Stimulated activated CD4-positive, alpha-beta T cell treated with anti-CD3 and anti-CD28 coated beads, TNF-alpha, amount 100 ng/mL, for 48 hours (primary cell): ENCODE data around the gene CDC42EP5.
"Not testable (repeated sequence)": the region's sequence is repeated elsewhere in the genome, so short reads cannot be mapped to it uniquely, and the experiment has no call there.

Experiments used
- DNase-seq, 3 donors: peaks; one replicate each; pipeline ENCODE4 v3.0.0-alpha.2; 2020; ENCODE audit warnings: low read depth in 3 of 3

The CDC42EP5 gene

GRCh38 chr19:54448774-54449700 is 24.1 kb downstream of the CDC42EP5 start, which contains the start of gene LENG8:
Gene LENG8, plus strand, starts transcription at chr19:54449199. Its CDS starts 2,146 bp downstream, at chr19:54451345.
- peak; percentile 94 to 96 (median 94) for DNase-seq

DNA sequence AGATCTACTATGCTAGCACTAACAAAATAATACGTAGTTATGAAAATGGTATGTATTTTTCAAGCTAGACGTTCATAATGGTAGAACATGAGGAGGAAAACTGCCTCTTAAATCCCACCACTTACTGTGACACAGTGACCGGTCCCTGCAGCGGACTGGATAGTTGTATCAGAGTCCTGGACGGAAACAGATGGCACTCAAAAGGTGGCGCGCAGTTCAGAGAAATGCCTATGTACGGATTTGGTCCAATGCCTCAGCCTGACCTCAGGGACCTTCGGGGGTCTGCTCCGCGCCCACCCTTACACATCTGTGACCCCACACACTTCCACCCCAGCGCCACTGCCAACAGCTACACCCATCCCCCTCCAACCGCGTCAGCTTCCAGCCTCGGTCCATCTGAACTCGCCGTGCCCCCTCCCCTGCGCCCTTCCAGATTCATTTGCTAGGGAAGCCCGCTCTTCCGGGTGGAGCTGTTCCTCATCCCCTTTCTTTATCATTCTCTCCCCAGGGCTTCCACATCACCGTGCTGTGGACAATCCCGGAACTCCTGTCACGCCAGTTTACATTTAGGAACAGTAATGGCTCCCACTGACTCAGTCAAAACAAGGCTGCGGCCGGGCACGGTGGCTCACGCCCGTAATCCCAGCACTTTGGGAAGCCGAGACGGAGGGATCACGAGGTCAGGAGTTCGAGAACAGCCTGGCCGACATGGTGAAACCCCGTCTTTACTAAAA is 24.9 kb downstream of the CDC42EP5 start:
- peak in 2 of 3 donors; percentile 33 to 44 for DNase-seq

- not testable (repeated sequence) for DNase-seq
These were observed 26.7 kb downstream of the CDC42EP5 start for GRCh38 chr19:54446349-54446748.

DNA sequence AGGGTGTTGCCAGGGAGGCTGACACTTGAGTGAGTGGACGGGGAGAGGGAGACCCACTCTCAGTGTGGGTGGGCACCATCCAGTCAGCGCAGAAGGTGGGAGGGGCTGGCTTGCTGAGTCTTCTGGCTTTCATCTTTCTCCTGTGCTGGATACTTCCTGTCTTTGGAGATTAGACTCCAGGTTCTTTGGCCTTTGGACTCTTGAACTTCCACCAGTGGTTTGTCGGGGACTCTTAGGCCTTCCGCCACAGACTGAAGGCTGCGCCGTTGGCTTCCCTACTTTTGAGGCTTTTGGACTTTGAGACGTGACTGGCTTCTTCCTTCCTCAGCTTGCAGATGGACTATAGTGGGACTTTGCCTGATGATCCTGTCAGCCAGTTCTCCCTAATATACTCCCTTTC is 28.4 kb downstream of the CDC42EP5 start:
- no peak for DNase-seq

DNA sequence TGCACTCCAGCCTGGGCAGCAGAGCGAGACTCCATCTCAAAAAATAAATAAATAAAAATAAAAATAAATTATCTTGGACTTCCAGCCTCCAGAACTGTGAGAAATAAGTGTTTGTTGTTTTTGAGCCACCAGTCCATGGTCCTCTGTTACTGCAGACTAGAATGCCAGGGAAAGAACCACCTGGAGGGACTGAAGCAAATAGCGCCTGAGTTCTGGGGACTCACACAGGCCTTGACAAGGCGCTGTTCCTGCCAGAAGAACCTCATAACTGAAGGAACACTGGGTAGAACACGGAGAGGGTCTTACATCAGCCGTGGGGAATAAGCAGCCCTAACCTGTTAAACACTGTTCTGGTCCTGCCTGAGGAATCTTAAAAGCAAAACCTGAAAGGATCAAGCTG is 32.5 kb downstream of the CDC42EP5 start:
- DNase-seq, result no peak

DNA sequence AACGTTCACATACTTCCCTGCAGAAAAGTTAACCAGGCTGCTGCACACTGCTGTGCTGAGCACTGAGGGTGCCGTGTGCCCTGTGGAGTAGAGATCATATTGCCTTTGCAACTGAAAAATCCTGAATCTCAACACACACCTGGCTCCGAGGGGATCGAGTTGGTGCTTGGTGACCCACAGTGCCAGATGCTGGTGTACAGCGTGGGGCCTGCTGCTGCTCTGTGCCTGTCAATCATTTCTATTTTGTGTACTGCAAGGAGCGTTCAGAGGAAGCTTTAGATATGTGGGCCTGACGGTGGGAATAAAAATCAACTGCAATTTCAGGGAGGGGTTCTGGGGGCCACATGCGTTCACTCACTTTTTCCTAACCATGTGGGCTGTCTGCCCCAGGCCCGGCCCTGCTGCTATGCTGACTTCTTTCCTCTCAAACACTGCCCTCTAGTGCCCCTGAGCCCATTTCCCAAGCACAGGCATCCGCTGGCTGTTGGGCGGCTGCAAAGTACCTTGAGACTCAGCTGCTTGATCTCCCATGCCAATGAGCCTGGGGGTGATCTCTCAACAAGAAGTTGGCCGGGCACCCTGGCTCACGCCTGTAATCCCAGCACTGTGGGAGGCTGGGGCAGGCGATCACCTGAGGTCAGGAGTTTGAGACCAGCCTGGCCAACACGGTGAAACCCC is 33.8 kb downstream of the CDC42EP5 start:
- peak in 1 of 3 donors; percentile 47 for DNase-seq

GRCh38 chr19:54436628-54437252 is 36.4 kb downstream of the CDC42EP5 start:
- DNase-seq, result no peak

DNA sequence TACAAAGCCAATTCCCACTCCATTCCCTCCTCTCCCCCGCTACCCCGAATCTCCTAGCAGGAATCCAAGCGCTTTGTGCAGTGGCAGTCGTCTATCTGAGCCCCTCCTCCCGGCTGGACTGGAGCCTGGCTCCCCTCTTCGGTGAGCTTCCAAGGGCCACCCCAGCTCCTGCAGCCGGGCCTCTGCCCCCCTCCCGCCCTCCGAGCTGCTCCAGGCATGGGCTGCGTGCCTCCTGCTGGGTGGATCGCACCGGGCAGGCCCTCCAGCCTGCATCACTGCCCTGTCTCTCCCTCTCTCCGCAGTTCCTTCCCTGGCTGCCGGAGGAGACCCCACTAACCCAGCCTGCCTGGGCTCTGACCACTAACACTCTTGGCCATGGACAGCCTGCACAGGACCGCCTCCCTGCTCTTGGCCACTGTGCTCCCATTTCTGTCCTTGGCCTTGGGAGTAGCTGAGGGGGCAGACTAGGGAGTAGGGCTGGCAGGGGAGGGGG is 37.0 kb downstream of the CDC42EP5 start:
- DNase-seq, result no peak

DNA sequence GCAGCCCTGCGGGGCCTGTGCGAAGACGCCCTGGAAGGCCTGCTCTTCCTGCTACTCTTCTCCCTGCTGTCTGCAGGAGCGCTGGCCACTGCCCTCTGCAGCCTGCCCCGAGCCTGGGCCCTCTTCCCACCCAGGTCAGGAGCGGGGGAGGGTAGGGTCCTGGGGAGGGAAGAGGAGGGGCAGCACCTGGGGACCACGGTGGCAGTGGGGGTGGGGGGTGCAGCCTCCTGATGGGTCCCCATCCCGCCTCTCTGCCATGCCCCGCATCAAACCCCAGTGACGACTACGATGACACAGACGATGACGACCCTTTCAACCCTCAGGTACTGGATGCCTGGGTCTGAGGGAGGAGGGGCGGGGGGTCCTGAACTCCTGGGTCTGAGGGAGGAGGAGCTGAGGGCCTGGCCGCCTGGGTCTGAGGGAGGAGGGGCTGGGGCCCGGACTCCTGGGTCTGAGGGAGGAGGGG is 37.5 kb downstream of the CDC42EP5 start:
- no peak for DNase-seq

- DNase-seq, result no peak
These were observed 38.3 kb downstream of the CDC42EP5 start for GRCh38 chr19:54434873-54435214.

GRCh38 chr19:54434112-54434872 is 38.8 kb downstream of the CDC42EP5 start:
- DNase-seq, result no peak

DNA sequence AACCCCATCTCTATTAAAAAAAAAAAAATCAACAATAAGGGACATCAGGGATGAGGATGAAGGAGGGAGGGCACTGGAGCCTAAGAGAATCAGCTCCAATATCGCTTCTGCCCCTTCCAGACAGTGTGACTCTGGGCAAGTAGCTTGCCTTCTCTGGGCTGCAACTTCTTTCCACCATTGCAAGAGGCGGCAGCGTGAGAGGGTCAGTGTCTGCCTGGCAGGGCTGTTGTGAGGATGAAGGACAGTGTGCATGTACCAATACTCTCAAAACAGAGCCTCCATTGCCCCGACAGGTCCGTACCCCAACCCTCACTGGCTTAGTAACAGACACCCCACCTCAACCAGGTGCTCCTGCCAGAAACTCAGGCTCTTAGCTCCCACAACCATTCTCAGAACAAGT is 39.4 kb downstream of the CDC42EP5 start:
- no peak for DNase-seq

DNA sequence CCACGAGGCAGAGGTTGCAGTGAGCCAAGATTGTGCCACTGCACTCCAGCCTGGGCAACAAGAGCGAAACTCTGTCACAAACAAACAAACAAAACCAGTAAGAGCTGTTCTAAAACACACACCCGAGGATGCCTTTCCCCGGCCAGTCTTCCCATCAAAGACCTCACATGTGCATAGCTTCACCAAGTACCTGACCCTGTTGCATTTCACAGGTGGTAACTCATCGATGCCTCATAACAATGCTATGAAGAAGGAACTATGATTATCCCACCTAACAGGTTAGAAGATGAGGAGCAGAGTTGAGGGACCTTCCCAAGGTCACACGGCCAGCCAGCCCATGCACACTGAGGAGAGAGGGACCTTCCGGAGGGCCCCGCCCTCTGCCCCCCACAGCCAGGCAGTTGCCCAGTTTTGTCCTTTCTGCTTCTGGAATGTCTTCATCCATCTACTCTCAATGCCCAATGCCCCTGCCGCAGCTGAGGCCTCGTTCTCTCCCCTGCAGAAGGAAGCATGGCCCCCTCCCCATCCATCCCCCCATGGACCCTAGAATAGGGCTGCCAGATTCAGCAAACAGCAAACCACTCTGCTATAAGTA is 40.9 kb downstream of the CDC42EP5 start:
- no peak for DNase-seq

DNA sequence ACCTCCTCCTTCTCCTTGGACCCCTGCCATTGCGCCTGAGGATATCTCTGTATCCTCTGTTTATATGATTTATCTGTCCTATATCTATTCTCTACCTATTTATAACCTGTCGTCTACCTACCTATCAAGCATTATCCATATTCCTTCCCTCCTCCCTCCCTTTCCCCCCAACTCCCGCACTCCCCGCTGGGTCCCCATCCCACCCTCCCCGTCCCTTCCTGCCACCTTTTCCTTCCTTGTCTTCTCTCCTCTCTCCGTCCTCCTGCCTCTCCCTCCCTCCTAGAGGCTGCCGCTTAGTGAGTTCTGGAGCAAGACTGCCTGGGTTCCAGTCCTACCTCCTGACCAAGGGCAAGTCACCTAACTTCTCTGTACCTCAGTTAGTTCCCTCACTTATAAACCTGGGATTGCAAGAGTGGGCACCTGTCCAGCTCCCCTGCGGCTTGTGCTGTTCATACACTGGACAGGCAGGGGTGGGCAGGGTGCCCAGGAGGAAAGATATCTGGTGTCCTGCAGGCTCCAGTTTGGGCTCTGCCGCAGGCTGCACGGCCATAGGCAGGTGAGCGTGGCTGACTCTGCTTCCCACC is 41.7 kb downstream of the CDC42EP5 start:
- no peak for DNase-seq

- DNase-seq, result peak; percentile 17 to 50 (median 26)
These were observed 42.5 kb downstream of the CDC42EP5 start for GRCh38 chr19:54430306-54431254.

- DNase-seq, result no peak
These were observed 43.4 kb downstream of the CDC42EP5 start for GRCh38 chr19:54429545-54430227.

- no peak for DNase-seq
These were observed 44.0 kb downstream of the CDC42EP5 start for GRCh38 chr19:54429176-54429495.
